ENCODE data around the gene TMEM106C. TPM values are rescaled to one million over a fixed set of nuclear protein-coding genes. Genes with fewer than 3 reads are reported as not detected.

Gene TMEM106C
- total RNA-seq, 1 donor from 2014 or later: 73.7 TPM

GRCh38 chr12:47944685-47945340, 18.6 kb upstream of the TMEM106C start:
- no peak overlapping the region for H3K27ac Mint-ChIP-seq
- no peaks in the 10 kb centered on the region for H3K9me3 Mint-ChIP-seq

DNA sequence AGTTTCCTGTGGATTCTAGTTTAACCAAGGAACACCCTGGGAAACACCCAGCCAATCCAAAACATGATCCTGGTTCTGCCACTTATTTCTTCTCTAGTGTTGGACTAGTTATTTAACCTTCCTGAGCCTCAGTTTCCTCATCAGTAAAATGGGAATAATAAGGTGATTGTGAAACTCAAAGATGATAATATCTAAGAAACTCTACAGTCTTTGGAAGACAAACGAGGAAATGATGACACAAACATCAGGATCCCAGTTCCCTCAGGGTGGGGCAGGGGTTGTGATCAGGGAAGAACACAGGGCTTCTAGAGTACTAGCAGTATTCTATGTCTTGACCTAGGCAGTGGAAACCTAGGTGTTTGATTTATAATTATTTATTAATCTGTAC, 18.1 kb upstream of the TMEM106C start:
- no peak for TF ChIP-seq CTCF (IDR thresholded peaks at IDR 0.05; ENCODE audit: unreplicated experiment)

More at GRCh38 chr12:47944685-47945340, 18.6 kb upstream of the TMEM106C start:
- peaks cover 20% of the 10 kb centered on the region for H3K4me1 Mint-ChIP-seq
- TF ChIP-seq CTCF (IDR thresholded peaks at IDR 0.05; ENCODE audit: unreplicated experiment): no peak
- H3K4me3 Mint-ChIP-seq: no peak overlapping the region
- H3K36me3 Mint-ChIP-seq: no peaks in the 10 kb centered on the region
- no peak for DNase-seq (ENCODE audit: low spot score in 2 of 2, unreplicated experiment in 2 of 2)
- peaks cover 8% of the 10 kb centered on the region for H3K27me3 Mint-ChIP-seq (ENCODE audit: low read depth)

GRCh38 chr12:47946413-47947323, 16.7 kb upstream of the TMEM106C start:
- Mint-ChIP-seq H3K27ac (peak overlapping the region; percentile 75), H3K9me3 (no peaks in the 10 kb centered on the region), H3K4me3 (no peak overlapping the region), H3K36me3 (no peaks in the 10 kb centered on the region), H3K27me3 (ENCODE audit: low read depth) (peaks cover under 1% of the 10 kb centered on the region), H3K4me1 (peaks cover 26% of the 10 kb centered on the region)
- no peak for DNase-seq (ENCODE audit: low spot score in 2 of 2, unreplicated experiment in 2 of 2)
- no peak for TF ChIP-seq CTCF (IDR thresholded peaks at IDR 0.05; ENCODE audit: unreplicated experiment)

More for the DNA sequence above, 18.1 kb upstream of the TMEM106C start:
- no peak for DNase-seq (ENCODE audit: low spot score in 2 of 2, unreplicated experiment in 2 of 2)
- H3K27ac Mint-ChIP-seq: no peak overlapping the region
- no peaks in the 10 kb centered on the region for H3K9me3 Mint-ChIP-seq
- H3K4me3 Mint-ChIP-seq: no peak overlapping the region
- no peaks in the 10 kb centered on the region for H3K36me3 Mint-ChIP-seq
- H3K27me3 Mint-ChIP-seq (ENCODE audit: low read depth): peaks cover 8% of the 10 kb centered on the region
- H3K4me1 Mint-ChIP-seq: peaks cover 20% of the 10 kb centered on the region

DNA sequence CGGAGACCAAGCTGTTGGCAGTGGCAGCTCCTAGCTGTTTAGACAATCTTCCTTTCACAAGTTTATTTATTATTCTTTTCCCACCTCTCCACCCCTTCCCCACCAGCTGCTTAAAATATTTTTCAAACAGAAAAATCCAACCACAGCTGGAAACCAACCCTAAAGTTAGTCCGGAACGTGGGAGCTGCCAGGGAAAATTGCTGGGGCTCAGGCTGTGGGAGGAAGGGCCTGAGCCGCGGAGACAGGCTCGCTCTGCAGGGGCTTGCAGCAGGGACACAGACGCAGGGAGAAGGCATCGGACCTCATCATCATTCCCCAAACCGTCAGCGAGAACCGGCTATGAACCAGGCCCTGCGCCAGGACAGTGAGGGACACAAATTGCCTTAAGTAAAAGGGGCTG, 16.1 kb upstream of the TMEM106C start:
- no peak for DNase-seq (ENCODE audit: low spot score in 2 of 2, unreplicated experiment in 2 of 2)
- H3K4me3 Mint-ChIP-seq: no peak overlapping the region
- H3K27ac Mint-ChIP-seq: no peak overlapping the region
- no peaks in the 10 kb centered on the region for H3K9me3 Mint-ChIP-seq
- no peaks in the 10 kb centered on the region for H3K27me3 Mint-ChIP-seq (ENCODE audit: low read depth)
- H3K4me1 Mint-ChIP-seq: peaks cover 29% of the 10 kb centered on the region
- no peak for TF ChIP-seq CTCF (IDR thresholded peaks at IDR 0.05; ENCODE audit: unreplicated experiment)
- no peaks in the 10 kb centered on the region for H3K36me3 Mint-ChIP-seq

DNA sequence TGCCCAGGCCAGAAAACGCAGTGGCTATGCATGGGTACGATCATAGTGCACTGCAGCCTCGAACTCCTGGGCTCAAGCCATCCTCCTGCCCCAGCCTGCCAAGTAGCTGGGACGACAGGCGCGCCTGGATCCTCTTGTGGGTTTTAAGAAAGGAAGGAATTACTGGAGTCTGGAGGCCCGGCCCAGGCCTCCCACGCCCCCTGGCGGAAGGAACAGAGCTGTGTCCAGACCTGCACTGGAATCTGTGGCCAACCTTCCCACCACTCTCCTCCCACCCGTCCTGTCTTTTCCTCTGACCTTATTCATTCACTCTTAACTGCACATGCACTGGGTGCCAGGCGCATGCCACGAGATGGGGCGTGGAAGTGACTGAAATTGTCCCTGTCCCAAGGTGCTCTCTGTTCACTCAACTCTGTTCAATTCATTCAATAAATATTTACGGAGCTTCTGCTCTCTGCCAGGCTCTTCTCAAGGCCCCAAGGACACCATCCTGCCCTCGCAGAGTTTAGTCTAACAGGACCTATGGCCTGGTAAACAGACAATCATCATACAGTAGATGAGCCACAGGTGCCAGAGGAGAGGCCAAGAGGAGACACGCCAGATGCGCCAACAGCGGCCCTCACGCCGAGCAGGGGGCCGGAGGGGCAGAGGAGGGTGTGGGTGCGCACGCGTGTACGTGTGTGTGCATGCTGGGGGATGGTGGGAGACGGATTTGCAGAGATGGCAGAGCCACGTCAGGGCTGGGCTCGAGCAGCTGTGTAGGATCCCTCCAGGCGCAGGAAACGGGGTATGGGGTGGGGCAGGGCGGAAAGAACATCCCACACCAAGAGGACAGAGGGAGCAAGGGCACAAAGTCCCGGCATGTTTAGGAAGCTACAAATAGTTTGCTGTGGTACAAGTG, 13.7 kb upstream of the TMEM106C start:
- Mint-ChIP-seq H3K4me1 (peaks cover 33% of the 10 kb centered on the region), H3K9me3 (no peaks in the 10 kb centered on the region), H3K27me3 (ENCODE audit: low read depth) (no peaks in the 10 kb centered on the region), H3K4me3 (no peak overlapping the region), H3K36me3 (no peaks in the 10 kb centered on the region), H3K27ac (no peak overlapping the region)
- DNase-seq (ENCODE audit: low spot score in 2 of 2, unreplicated experiment in 2 of 2): peak; percentile 61 to 78
- TF ChIP-seq CTCF (IDR thresholded peaks at IDR 0.05; ENCODE audit: unreplicated experiment): peak; percentile 85

Measured in mesothelial cell of epicardium (in vitro differentiated cells).